IPS-18a (cell line): ENCODE results near the gene EPB41.

Experiments
- H3K27ac ChIP-seq: one replicate; pipeline ENCODE4 v1.5.1; 2013; ENCODE audit warnings: low read length
- H3K27me3 ChIP-seq: one replicate; pipeline ENCODE4 v1.6.1; 2013; ENCODE audit warnings: mild to moderate bottlenecking, low read length; ENCODE audit not compliant: control insufficient read depth, insufficient read depth
- H3K36me3 ChIP-seq: one replicate; pipeline ENCODE4 v1.6.1; 2013; ENCODE audit warnings: low read depth, low read length; ENCODE audit not compliant: control insufficient read depth
- H3K4me1 ChIP-seq: one replicate; pipeline ENCODE4 v1.6.1; 2013; ENCODE audit warnings: low read depth, low read length; ENCODE audit not compliant: control insufficient read depth
- H3K4me3 ChIP-seq: one replicate; pipeline ENCODE4 v1.5.1; 2013; ENCODE audit warnings: low read length
- H3K9ac ChIP-seq: one replicate; pipeline ENCODE4 v1.6.1; 2013; ENCODE audit warnings: mild to moderate bottlenecking, low read length, moderate library complexity
- H3K9me3 ChIP-seq: one replicate; pipeline ENCODE4 v1.6.1; 2013; ENCODE audit warnings: low read depth, low read length; ENCODE audit not compliant: control insufficient read depth

EPB41 gene

GRCh38 chr1:29121516-29121935 is 207.2 kb downstream of the EPB41 start:
- H3K4me1 ChIP-seq, result no peaks in the 10 kb centered on the region
- peaks cover 47% of the 10 kb centered on the region for H3K27me3 ChIP-seq
- no peaks in the 10 kb centered on the region for H3K9me3 ChIP-seq
- no peak overlapping the region for H3K9ac ChIP-seq
- H3K4me3 ChIP-seq, result peak overlapping the region; percentile 63
- H3K36me3 ChIP-seq, result no peaks in the 10 kb centered on the region
- no peak overlapping the region for H3K27ac ChIP-seq

GRCh38 chr1:29121936-29122681 is 207.7 kb downstream of the EPB41 start:
- Histone ChIP-seq H3K27me3 (peaks cover 47% of the 10 kb centered on the region), H3K4me1 (no peaks in the 10 kb centered on the region), H3K4me3 (peak overlapping the region; percentile 63), H3K36me3 (no peaks in the 10 kb centered on the region), H3K27ac (no peak overlapping the region), H3K9me3 (no peaks in the 10 kb centered on the region), H3K9ac (peak overlapping the region; percentile 26)

DNA sequence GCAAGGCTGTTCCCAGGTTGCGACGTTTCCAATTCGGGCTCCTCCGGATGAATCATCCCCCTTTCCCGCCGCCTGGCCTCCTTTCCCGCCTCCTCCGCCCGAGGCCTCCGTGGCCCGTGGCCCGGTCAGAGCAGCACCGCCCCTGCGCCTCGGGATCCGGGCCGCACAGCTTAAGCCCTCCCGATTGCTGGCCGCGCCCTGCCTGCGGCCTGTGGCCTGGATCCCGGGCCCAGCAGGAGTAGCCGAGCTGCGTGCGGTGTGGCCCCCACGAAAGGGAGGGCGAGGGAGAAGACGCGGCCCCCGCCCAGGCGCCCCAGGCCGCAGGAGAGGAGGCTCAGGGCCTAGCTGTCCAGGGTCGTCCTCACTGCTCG is 208.3 kb downstream of the EPB41 start:
- H3K4me1 ChIP-seq, result no peaks in the 10 kb centered on the region
- peak overlapping the region; percentile 63 for H3K4me3 ChIP-seq
- no peak overlapping the region for H3K27ac ChIP-seq

GRCh38 chr1:29123053-29123886 is 208.9 kb downstream of the EPB41 start:
- Histone ChIP-seq H3K9me3 (no peaks in the 10 kb centered on the region), H3K9ac (peak overlapping the region; percentile 26), H3K36me3 (no peaks in the 10 kb centered on the region), H3K4me3 (peak overlapping the region; percentile 63), H3K4me1 (no peaks in the 10 kb centered on the region), H3K27me3 (peaks cover 47% of the 10 kb centered on the region), H3K27ac (no peak overlapping the region)

More for the DNA sequence above, 208.3 kb downstream of the EPB41 start:
- Histone ChIP-seq H3K9ac (peak overlapping the region; percentile 26), H3K9me3 (no peaks in the 10 kb centered on the region), H3K36me3 (no peaks in the 10 kb centered on the region), H3K27me3 (peaks cover 47% of the 10 kb centered on the region)

- Histone ChIP-seq H3K27me3 (peaks cover 47% of the 10 kb centered on the region), H3K36me3 (no peaks in the 10 kb centered on the region), H3K27ac (no peak within 1 kb of the TSS), H3K4me3 (peak within 1 kb of the TSS; percentile 64), H3K4me1 (no peaks in the 10 kb centered on the region), H3K9ac (peak within 1 kb of the TSS; percentile 42), H3K9me3 (no peaks in the 10 kb centered on the region)
Observed at GRCh38 chr1:29123887-29124365, 209.6 kb downstream of the EPB41 start, which contains the start of gene TMEM200B. Gene TMEM200B (minus strand): TSS chr1:29123903. CDS start chr1:29121828, 2,075 bp downstream.

DNA sequence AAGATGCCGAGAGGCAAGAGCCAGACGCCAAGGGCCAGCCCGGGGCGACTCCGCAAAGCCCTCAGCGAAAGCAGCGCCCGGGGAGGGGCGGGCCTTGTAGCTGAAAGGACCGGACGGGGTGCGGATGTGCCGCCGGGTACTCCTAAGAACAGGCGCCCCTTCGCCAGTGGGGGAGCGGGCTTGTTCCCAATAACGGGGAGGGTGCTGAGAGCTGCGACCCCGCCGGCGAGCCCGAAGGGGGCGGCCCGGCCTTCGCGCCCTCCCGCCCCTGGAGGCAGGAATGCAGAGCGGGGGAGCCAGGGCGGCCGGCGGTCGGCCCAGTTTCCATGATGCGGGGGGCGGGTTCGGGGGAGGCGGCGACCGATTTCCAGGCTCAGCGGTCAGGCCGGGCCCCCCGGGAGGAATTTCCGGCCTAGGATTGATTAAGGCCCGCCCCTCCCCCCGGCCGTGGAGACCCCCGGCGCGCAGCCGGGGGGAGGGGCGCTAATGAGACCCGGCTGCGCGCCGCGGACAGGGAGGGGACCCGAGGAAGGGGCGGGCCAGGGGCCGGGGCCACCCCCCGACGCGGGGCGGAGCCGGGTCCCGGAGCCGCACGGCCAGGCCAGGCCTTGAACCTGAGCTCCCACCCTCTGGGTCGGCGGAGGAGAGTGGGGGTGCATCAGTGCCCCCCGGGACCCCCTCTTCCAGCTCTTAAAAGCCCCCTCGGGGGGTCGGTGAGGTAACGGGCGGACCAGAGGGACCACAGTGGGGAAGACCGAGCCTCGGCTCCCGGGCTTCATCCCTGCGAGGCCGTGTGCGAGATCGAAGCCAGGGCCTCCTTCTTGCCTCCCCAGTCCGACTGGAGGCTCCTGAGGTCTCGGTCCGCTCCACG is 210.2 kb downstream of the EPB41 start:
- peak overlapping the region; percentile 64 for H3K4me3 ChIP-seq
- no peak overlapping the region for H3K27ac ChIP-seq
- H3K9ac ChIP-seq, result peak overlapping the region; percentile 42
- no peaks in the 10 kb centered on the region for H3K9me3 ChIP-seq
- H3K27me3 ChIP-seq, result peaks cover 47% of the 10 kb centered on the region
- no peaks in the 10 kb centered on the region for H3K36me3 ChIP-seq
- H3K4me1 ChIP-seq, result no peaks in the 10 kb centered on the region

DNA sequence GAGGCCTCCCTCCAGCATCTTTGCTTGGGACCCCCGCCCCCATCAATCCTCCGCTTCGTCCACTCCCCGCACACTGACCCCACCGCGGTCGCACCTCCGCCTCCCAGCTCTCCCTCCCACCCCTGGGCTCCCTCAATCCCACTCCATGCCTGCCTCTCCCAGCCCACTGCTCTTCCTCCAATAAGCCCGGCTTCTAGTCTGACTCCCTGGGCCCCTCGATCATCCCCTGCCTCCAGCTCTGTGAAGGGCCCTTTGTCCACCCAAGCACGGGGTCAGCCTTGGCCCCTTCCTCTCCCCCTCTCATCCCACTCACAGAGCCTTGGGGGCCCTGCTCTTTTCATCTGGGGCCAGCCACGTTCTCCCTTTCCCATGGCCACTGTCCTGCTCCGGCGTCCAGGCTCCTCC is 210.9 kb downstream of the EPB41 start:
- H3K9ac ChIP-seq, result no peak overlapping the region
- peak overlapping the region; percentile 64 for H3K4me3 ChIP-seq
- H3K36me3 ChIP-seq, result no peaks in the 10 kb centered on the region
- H3K4me1 ChIP-seq, result no peaks in the 10 kb centered on the region
- no peaks in the 10 kb centered on the region for H3K9me3 ChIP-seq
- no peak overlapping the region for H3K27ac ChIP-seq
- H3K27me3 ChIP-seq, result peaks cover 47% of the 10 kb centered on the region

- Histone ChIP-seq H3K27ac (no peak overlapping the region), H3K9ac (no peak overlapping the region), H3K4me3 (no peak overlapping the region), H3K9me3 (no peaks in the 10 kb centered on the region), H3K27me3 (peaks cover 43% of the 10 kb centered on the region), H3K4me1 (no peaks in the 10 kb centered on the region), H3K36me3 (no peaks in the 10 kb centered on the region)
Observed at GRCh38 chr1:29125788-29126187, 211.4 kb downstream of the EPB41 start.

DNA sequence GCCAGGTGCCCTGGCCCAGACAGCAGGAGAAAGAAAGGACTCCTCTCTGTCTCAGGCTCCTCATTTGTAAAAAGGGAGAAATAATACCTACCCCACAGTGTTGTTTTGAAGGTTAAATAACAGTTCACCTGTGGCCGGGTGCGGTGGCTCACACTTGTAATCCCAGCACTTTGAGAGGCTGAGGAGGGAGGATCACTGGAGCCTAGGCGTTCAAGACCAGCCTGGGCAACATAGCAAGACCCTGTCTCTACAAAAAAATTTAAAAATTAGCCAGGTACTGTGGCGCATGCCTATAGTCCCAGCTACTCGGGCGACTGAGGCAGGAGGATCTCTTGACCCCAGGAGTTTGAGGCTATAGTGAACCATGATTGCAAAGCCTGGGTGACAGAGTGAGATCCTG is 211.8 kb downstream of the EPB41 start:
- peaks cover 39% of the 10 kb centered on the region for H3K27me3 ChIP-seq
- no peak overlapping the region for H3K4me3 ChIP-seq
- H3K4me1 ChIP-seq, result no peaks in the 10 kb centered on the region
- H3K27ac ChIP-seq, result no peak overlapping the region
- no peak overlapping the region for H3K9ac ChIP-seq
- H3K9me3 ChIP-seq, result no peaks in the 10 kb centered on the region
- no peaks in the 10 kb centered on the region for H3K36me3 ChIP-seq

DNA sequence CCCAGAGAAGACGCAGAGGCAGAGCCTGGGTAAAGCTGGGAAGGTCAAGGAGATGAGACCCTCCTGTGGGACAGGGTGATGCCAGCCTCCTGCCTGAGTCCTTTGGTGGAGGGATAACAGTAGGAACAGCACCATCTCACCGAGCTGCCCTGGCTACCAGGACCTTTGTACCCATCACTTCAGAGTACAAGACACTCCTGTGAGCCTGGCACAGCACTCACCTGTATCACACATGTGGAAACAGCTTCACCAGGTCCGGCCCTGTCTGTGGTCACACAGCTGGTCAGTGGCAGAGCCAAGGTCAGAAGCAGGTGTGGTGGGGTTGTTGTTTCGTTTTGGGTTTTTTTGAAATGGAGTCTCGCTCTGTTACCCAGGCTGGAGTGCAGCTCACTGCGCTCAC is 214.4 kb downstream of the EPB41 start:
- no peaks in the 10 kb centered on the region for H3K4me1 ChIP-seq
- H3K27ac ChIP-seq, result no peak overlapping the region
- no peak overlapping the region for H3K9ac ChIP-seq
- H3K4me3 ChIP-seq, result no peak overlapping the region
- no peaks in the 10 kb centered on the region for H3K36me3 ChIP-seq
- no peaks in the 10 kb centered on the region for H3K9me3 ChIP-seq
- H3K27me3 ChIP-seq, result peaks cover 15% of the 10 kb centered on the region

DNA sequence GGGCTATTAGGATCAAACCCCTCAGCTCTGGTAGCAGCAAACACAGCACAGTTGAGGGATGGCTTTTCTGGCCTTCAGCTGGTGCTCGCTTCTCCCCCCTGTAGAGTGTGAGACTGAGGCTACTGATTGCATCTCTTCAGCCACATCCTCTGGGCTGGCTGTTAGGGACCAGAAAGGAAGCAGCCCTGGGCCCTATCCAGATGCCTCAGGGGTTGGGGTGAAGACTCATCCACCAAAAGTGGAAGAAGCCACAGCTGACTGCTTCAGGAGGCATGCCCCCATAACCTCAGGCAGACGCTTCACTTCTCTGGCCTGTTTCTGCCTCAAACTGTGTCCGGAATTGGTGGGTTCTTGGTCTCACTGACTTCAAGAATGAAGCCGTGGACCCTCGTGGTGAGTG is 215.5 kb downstream of the EPB41 start:
- Histone ChIP-seq H3K9me3 (no peaks in the 10 kb centered on the region), H3K4me1 (no peaks in the 10 kb centered on the region), H3K27me3 (peaks cover 8% of the 10 kb centered on the region), H3K36me3 (no peaks in the 10 kb centered on the region), H3K9ac (no peak overlapping the region), H3K27ac (no peak overlapping the region), H3K4me3 (no peak overlapping the region)
